ENCODE results near the gene IFI30.

GRCh38 chr19:18185538-18185937 lies 11.9 kb downstream of the IFI30 start:
- TF ChIP-seq CTCF (IDR thresholded peaks at IDR 0.05), result no peak
- TF ChIP-seq POLR2AphosphoS5 (IDR thresholded peaks at IDR 0.05), result no peak
- no peak for TF ChIP-seq EP300 (IDR thresholded peaks at IDR 0.05)
